ENCODE results near the gene SPTBN1.

The SPTBN1 gene

DNA sequence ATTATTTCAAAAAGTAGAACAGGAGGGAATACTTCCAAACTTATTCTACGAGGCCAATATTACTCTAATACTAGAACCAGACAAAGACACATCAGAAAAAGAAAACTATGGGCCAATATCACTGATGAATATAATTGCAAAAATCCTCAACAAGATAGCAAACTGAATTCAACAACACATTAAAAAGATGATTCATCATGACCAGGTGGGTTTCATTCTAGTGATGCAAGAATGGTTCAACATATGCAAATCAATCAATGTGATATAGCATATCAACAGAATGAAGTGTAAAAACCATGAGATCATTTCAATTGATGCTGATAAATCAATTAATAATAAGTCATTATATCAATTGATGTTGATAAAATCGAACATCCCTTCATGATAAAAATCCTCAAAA lies 244.9 kb downstream of the SPTBN1 start:
- Histone ChIP-seq H3K4me3 (ENCODE audit: low read depth, low read length) (no peak overlapping the region), H3K79me2 (ENCODE audit: control insufficient read depth, insufficient read depth, low read length, unreplicated experiment) (no peaks in the 10 kb centered on the region), H3K4me1 (ENCODE audit: control insufficient read depth, insufficient read depth, low read length, unreplicated experiment) (no peaks in the 10 kb centered on the region), H2AFZ (ENCODE audit: low read length, unreplicated experiment) (no peak overlapping the region), H3K27ac (ENCODE audit: low read depth, low read length) (no peak overlapping the region), H3K36me3 (ENCODE audit: insufficient read depth, low read length) (no peaks in the 10 kb centered on the region), H3K27me3 (ENCODE audit: insufficient read depth, low read length) (no peaks in the 10 kb centered on the region)

- Histone ChIP-seq H3K4me3 (ENCODE audit: low read depth, low read length) (no peak overlapping the region), H3K27me3 (ENCODE audit: insufficient read depth, low read length) (no peaks in the 10 kb centered on the region), H3K36me3 (ENCODE audit: insufficient read depth, low read length) (no peaks in the 10 kb centered on the region), H2AFZ (ENCODE audit: low read length, unreplicated experiment) (no peak overlapping the region), H3K4me1 (ENCODE audit: control insufficient read depth, insufficient read depth, low read length, unreplicated experiment) (no peaks in the 10 kb centered on the region), H3K27ac (ENCODE audit: low read depth, low read length) (no peak overlapping the region), H3K79me2 (ENCODE audit: control insufficient read depth, insufficient read depth, low read length, unreplicated experiment) (no peaks in the 10 kb centered on the region)
Observed at GRCh38 chr2:54704238-54704637, 248.1 kb downstream of the SPTBN1 start.

GRCh38 chr2:54704688-54705605 lies 248.8 kb downstream of the SPTBN1 start:
- Histone ChIP-seq H2AFZ (ENCODE audit: low read length, unreplicated experiment) (no peak overlapping the region), H3K27me3 (ENCODE audit: insufficient read depth, low read length) (no peaks in the 10 kb centered on the region), H3K27ac (ENCODE audit: low read depth, low read length) (no peak overlapping the region), H3K36me3 (ENCODE audit: insufficient read depth, low read length) (no peaks in the 10 kb centered on the region), H3K4me3 (ENCODE audit: low read depth, low read length) (no peak overlapping the region), H3K79me2 (ENCODE audit: control insufficient read depth, insufficient read depth, low read length, unreplicated experiment) (no peaks in the 10 kb centered on the region), H3K4me1 (ENCODE audit: control insufficient read depth, insufficient read depth, low read length, unreplicated experiment) (no peaks in the 10 kb centered on the region)

GRCh38 chr2:54706622-54707021 lies 250.5 kb downstream of the SPTBN1 start:
- no peaks in the 10 kb centered on the region for H3K79me2 ChIP-seq (ENCODE audit: control insufficient read depth, insufficient read depth, low read length, unreplicated experiment)
- H3K27ac ChIP-seq (ENCODE audit: low read depth, low read length) = no peak overlapping the region
- no peaks in the 10 kb centered on the region for H3K36me3 ChIP-seq (ENCODE audit: insufficient read depth, low read length)
- H3K4me3 ChIP-seq (ENCODE audit: low read depth, low read length) = no peak overlapping the region
- H3K27me3 ChIP-seq (ENCODE audit: insufficient read depth, low read length) = no peaks in the 10 kb centered on the region
- H3K4me1 ChIP-seq (ENCODE audit: control insufficient read depth, insufficient read depth, low read length, unreplicated experiment) = no peaks in the 10 kb centered on the region
- H2AFZ ChIP-seq (ENCODE audit: low read length, unreplicated experiment) = no peak overlapping the region

GRCh38 chr2:54708584-54709335 lies 252.6 kb downstream of the SPTBN1 start:
- Histone ChIP-seq H3K27me3 (ENCODE audit: insufficient read depth, low read length) (no peaks in the 10 kb centered on the region), H3K36me3 (ENCODE audit: insufficient read depth, low read length) (no peaks in the 10 kb centered on the region), H3K4me3 (ENCODE audit: low read depth, low read length) (no peak overlapping the region), H2AFZ (ENCODE audit: low read length, unreplicated experiment) (no peak overlapping the region), H3K4me1 (ENCODE audit: control insufficient read depth, insufficient read depth, low read length, unreplicated experiment) (no peaks in the 10 kb centered on the region), H3K27ac (ENCODE audit: low read depth, low read length) (no peak overlapping the region), H3K79me2 (ENCODE audit: control insufficient read depth, insufficient read depth, low read length, unreplicated experiment) (no peaks in the 10 kb centered on the region)

DNA sequence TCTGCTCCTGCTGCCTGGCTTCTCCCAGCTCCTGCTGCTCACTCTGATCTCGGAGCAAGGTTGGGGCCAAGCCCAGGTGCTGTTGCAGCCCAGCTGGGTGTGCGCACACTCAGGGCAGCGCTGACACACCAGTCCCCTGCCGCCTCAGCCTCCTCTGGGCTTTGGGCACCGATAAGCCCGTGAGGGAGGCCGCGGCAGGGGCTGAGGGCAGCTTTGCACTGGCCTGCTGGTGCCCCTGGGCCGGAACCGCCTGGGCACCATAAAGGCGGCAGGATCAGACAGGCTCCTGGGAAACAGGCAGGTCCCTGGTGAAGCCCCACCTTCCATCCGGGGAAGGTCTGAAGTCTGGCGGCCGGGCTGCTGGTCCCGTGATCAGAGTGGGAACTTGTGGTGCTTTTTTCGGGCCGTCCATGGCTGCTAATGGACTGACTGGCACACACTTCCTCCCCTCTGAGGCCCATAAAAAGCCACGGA lies 253.2 kb downstream of the SPTBN1 start:
- Histone ChIP-seq H3K27ac (ENCODE audit: low read depth, low read length) (no peak overlapping the region), H3K4me3 (ENCODE audit: low read depth, low read length) (no peak overlapping the region), H2AFZ (ENCODE audit: low read length, unreplicated experiment) (no peak overlapping the region), H3K27me3 (ENCODE audit: insufficient read depth, low read length) (no peaks in the 10 kb centered on the region), H3K4me1 (ENCODE audit: control insufficient read depth, insufficient read depth, low read length, unreplicated experiment) (no peaks in the 10 kb centered on the region), H3K36me3 (ENCODE audit: insufficient read depth, low read length) (no peaks in the 10 kb centered on the region), H3K79me2 (ENCODE audit: control insufficient read depth, insufficient read depth, low read length, unreplicated experiment) (no peaks in the 10 kb centered on the region)

GRCh38 chr2:54710216-54710615 lies 254.1 kb downstream of the SPTBN1 start:
- no peak overlapping the region for H3K27ac ChIP-seq (ENCODE audit: low read depth, low read length)
- no peak overlapping the region for H3K4me3 ChIP-seq (ENCODE audit: low read depth, low read length)
- no peaks in the 10 kb centered on the region for H3K27me3 ChIP-seq (ENCODE audit: insufficient read depth, low read length)
- no peaks in the 10 kb centered on the region for H3K79me2 ChIP-seq (ENCODE audit: control insufficient read depth, insufficient read depth, low read length, unreplicated experiment)
- no peaks in the 10 kb centered on the region for H3K36me3 ChIP-seq (ENCODE audit: insufficient read depth, low read length)
- H3K4me1 ChIP-seq (ENCODE audit: control insufficient read depth, insufficient read depth, low read length, unreplicated experiment) = no peaks in the 10 kb centered on the region
- H2AFZ ChIP-seq (ENCODE audit: low read length, unreplicated experiment) = no peak overlapping the region

GRCh38 chr2:54712516-54712915 lies 256.4 kb downstream of the SPTBN1 start:
- Histone ChIP-seq H3K36me3 (ENCODE audit: insufficient read depth, low read length) (no peaks in the 10 kb centered on the region), H2AFZ (ENCODE audit: low read length, unreplicated experiment) (no peak overlapping the region), H3K79me2 (ENCODE audit: control insufficient read depth, insufficient read depth, low read length, unreplicated experiment) (no peaks in the 10 kb centered on the region), H3K27ac (ENCODE audit: low read depth, low read length) (no peak overlapping the region), H3K4me1 (ENCODE audit: control insufficient read depth, insufficient read depth, low read length, unreplicated experiment) (no peaks in the 10 kb centered on the region), H3K4me3 (ENCODE audit: low read depth, low read length) (no peak overlapping the region), H3K27me3 (ENCODE audit: insufficient read depth, low read length) (no peaks in the 10 kb centered on the region)

DNA sequence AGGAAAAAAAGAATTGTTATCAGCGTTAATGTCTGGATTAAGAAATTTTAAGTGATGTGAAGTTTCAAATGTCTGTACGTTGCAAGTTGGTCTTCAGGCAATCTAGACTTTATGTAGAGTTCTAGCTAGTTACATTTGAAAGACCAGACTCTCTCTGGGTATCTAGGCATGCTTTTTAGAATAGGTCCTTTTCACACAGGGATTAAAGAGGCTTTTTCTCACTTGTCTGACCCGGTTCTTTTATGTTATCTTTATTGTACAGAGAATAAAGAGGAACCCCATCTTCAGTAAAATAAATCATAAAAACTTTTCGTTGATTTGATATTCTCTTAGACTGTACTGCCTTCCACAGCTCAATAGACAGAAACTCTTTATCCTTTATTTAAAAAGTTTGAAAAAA lies 258.9 kb downstream of the SPTBN1 start:
- H3K4me3 ChIP-seq (ENCODE audit: low read depth, low read length) = no peak overlapping the region
- no peak overlapping the region for H3K27ac ChIP-seq (ENCODE audit: low read depth, low read length)
- H3K4me1 ChIP-seq (ENCODE audit: control insufficient read depth, insufficient read depth, low read length, unreplicated experiment) = no peaks in the 10 kb centered on the region
- no peaks in the 10 kb centered on the region for H3K79me2 ChIP-seq (ENCODE audit: control insufficient read depth, insufficient read depth, low read length, unreplicated experiment)
- no peaks in the 10 kb centered on the region for H3K27me3 ChIP-seq (ENCODE audit: insufficient read depth, low read length)
- H3K36me3 ChIP-seq (ENCODE audit: insufficient read depth, low read length) = no peaks in the 10 kb centered on the region
- H2AFZ ChIP-seq (ENCODE audit: low read length, unreplicated experiment) = no peak overlapping the region

DNA sequence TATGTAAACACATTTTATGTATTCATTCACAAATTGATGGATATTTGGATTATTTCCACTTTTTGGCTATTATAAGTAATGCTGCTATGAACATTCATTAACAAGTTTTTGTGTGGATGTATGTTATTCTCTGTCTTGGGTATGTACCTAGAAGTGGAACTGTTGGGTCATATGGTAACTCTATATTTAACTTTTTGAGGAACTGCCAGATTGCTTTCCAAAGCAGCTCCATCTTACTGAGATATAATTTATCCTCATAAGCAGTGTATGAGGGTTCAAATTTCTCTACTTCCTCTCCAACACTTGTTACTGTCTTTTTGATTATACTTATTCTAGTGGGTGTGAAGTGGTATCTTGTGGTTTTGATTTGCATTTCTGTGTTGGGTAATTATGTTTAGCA lies 260.2 kb downstream of the SPTBN1 start:
- H2AFZ ChIP-seq (ENCODE audit: low read length, unreplicated experiment) = no peak overlapping the region
- H3K4me1 ChIP-seq (ENCODE audit: control insufficient read depth, insufficient read depth, low read length, unreplicated experiment) = no peaks in the 10 kb centered on the region
- no peak overlapping the region for H3K4me3 ChIP-seq (ENCODE audit: low read depth, low read length)
- H3K27me3 ChIP-seq (ENCODE audit: insufficient read depth, low read length) = no peaks in the 10 kb centered on the region
- H3K36me3 ChIP-seq (ENCODE audit: insufficient read depth, low read length) = no peaks in the 10 kb centered on the region
- H3K27ac ChIP-seq (ENCODE audit: low read depth, low read length) = no peak overlapping the region
- H3K79me2 ChIP-seq (ENCODE audit: control insufficient read depth, insufficient read depth, low read length, unreplicated experiment) = no peaks in the 10 kb centered on the region

All from ACC112 (cell line).